ENCODE results near the gene NHERF1. TPM values are rescaled to one million over a fixed set of nuclear protein-coding genes. Genes with fewer than 3 reads are reported as not detected.

Gene NHERF1
- total and polyA plus RNA-seq, 9 of the 15 experiments (the other 6 are each of a cell fraction or from before 2014, with no cell fraction given) = 11.4 to 79.9 (median 36.9) TPM

- WGBS (ENCODE audit: insufficient coverage, low coverage, missing lambda C conversion rate) = 73% methylated on average over 15 of the region's 15 CpGs
Measured at GRCh38 chr17:74815550-74816370, 67.3 kb downstream of the NHERF1 start.

More at GRCh38 chr17:74815550-74816370, 67.3 kb downstream of the NHERF1 start:
- Histone ChIP-seq H3K9me3 (replicated peaks; ENCODE audit: control insufficient read depth, insufficient read depth, low read depth, low read length) (no peaks in the 10 kb centered on the region), H3K36me3 (ENCODE audit: control insufficient read depth, insufficient read depth, low read length) (no peaks in the 10 kb centered on the region), H3K27me3 (ENCODE audit: control insufficient read depth in 2 of 2, insufficient read depth in 2 of 2, low read length in 2 of 2) (no peaks in the 10 kb centered on the region), H3K4me2 (ENCODE audit: insufficient read depth, low read length) (no peak overlapping the region), H3K4me1 (replicated peaks in 1 of 2; ENCODE audit: control insufficient read depth in 2 of 2, insufficient read depth in 2 of 2, low read length in 2 of 2) (peaks cover 0 to 3% of the 10 kb centered on the region in 2 experiments; a peak in 1 of 5 replicates), H3K79me2 (ENCODE audit: control insufficient read depth, insufficient read depth, low read length) (no peaks in the 10 kb centered on the region), H4K20me1 (replicated peaks; ENCODE audit: control insufficient read depth, insufficient read depth, low read length) (no peaks in the 10 kb centered on the region; the same call in 1 of the 2 replicates), H3K9ac (ENCODE audit: insufficient read depth in 1 of 2, low read depth in 2 of 2, low read length in 2 of 2) (no peak overlapping the region), H3K9me1 (ENCODE audit: control insufficient read depth, insufficient read depth, low read length) (peaks cover 2% of the 10 kb centered on the region), H2AFZ (ENCODE audit: low read depth, low read length) (no peak overlapping the region), H3K4me3 (no peak overlapping the region), H3K27ac (ENCODE audit: extremely low read depth, low read depth, low read length) (no peak overlapping the region)
- TF ChIP-seq CTCF (IDR thresholded peaks at IDR 0.05 in 2 of 3, conservative IDR thresholded peaks at IDR 0.05 in 1 of 3; ENCODE audit: insufficient read depth in 2 of 3, low read depth in 1 of 3, low read length in 3 of 3) (peak; percentile 47 to 62 (median 60)), SRF (CRISPR knock-in tag; IDR thresholded peaks at IDR 0.05) (peak in 1 of 2 experiments; percentile 20; a peak in 1 of 4 replicates), RAD21 (CRISPR knock-in tag; conservative IDR thresholded peaks at IDR 0.05 in 1 of 2, IDR thresholded peaks at IDR 0.05 in 1 of 2) (peak in 1 of 2 experiments; percentile 30; a peak in 1 of 4 replicates), ZEB2 (IDR thresholded peaks at IDR 0.05) (no peak)
- BruUV-seq (replicated peaks) = no TSS peak
- DNase-seq (ENCODE audit: extremely low read depth in 1 of 4, low spot score in 3 of 4) (peak; percentile 29 to 46 (median 36)), FAIRE-seq (peak; percentile 63), ATAC-seq (peak; percentile 84)
- ChIA-PET POLR2A (no interaction called here), CTCF (ENCODE audit: low intra/inter-chr PET ratio) (interaction anchor here (0.6 to 1.0 kb wide), 2 partner anchors 49 to 1804 kb away, joined by 3 to 6 read pairs; no protein-coding TSS in a partner anchor)
- intact Hi-C loops (cut with micrococcal nuclease) (no loop called here), in situ Hi-C loops (cut with MboI) (no loop called here)
